ENCODE results near the gene SST. TPM values are rescaled to one million over a fixed set of nuclear protein-coding genes. Genes with fewer than 3 reads are reported as not detected.

The SST gene
- total RNA-seq, 1 donor from 2014 or later, result not detected

GRCh38 chr3:187629711-187630110, 40.5 kb downstream of the SST start:
- DNase-seq (ENCODE audit: low spot score), result no peak

DNA sequence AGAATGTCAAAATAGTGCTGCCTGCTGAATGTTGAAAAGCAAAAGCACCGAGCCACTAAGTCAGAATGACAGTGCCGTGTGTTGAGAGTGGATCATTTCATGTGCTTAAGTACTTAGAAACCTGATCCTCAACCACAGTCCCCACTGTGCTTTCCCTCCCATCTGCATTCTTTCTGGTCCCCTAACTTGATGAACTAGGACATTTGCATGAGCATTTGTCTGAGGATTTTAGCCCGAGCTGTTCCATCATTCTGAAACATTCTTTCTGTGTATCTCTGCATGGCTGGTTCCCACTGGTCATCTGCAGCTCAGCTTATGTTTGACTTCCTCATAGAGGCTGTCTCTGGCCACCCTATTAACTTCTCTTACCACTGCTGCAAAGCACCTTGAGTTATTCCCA, 42.0 kb downstream of the SST start:
- DNase-seq (ENCODE audit: low spot score), result no peak

GRCh38 chr3:187626581-187626980, 43.6 kb downstream of the SST start:
- no peak for DNase-seq (ENCODE audit: low spot score)

DNA sequence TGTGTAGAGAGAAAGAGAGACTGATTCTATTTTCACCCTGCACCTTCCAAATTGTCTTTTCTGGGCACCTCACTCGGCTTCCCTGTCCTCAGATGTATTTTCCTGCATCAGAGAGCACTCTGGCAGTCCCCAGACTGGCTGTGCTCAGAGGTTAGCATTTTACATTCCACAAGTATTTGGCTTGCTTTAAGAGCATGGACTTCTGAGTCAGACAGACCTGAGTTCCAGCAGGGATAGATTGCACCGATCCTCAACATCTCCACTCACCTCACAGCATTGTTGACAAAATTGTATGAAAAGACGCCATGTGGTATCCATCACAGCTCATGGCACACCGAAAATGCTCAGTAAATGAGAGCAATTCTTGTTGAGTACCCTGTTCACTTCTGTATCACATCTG, 45.6 kb downstream of the SST start:
- peak; percentile 9 for DNase-seq (ENCODE audit: low spot score)

- no peak for DNase-seq (ENCODE audit: low spot score)
These were observed 46.8 kb downstream of the SST start for GRCh38 chr3:187623285-187623814.

- no peak for DNase-seq (ENCODE audit: low spot score)
These were observed 48.3 kb downstream of the SST start for GRCh38 chr3:187621881-187622280.

DNA sequence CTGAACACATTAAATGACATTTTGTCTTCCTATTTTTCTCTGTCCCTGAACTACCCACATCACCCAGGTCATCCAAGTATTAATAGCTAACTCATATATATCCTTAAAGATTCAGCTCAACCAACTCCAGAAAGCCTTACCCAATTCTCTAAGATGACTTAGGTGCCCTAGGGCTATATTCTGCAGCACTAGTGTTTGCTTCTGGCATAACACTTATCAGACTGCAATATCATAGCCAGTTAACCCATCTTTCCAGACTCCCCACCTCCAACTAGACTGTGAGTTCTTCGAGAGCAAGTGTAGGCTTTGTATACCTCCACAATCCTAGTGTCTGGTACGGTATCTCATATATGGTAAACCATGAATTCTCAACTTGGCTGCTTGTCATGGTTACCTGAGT, 50.7 kb downstream of the SST start:
- no peak for DNase-seq (ENCODE audit: low spot score)

Other genes with a start within 250 kb of the SST start
- not detected for gene RTP2, start 32.2 kb upstream of the SST start, total RNA-seq (ENCODE audit: insufficient read depth, low replicate concordance)
- 7.7 TPM for gene BCL6, start 75.1 kb upstream of the SST start, total RNA-seq (ENCODE audit: insufficient read depth, low replicate concordance)